SK-N-SH (cell line): ENCODE results near the gene KRTAP29-1.

Source experiments
- CTCF ChIP-seq: fragments of 200-600 bp; sonication (generic); IDR thresholded peaks from 2 replicates; pipeline ENCODE4 v1.6.1; 2017; ENCODE audit warnings: antibody characterized with exemption, mild to moderate bottlenecking, moderate library complexity
- MXI1 ChIP-seq: IDR thresholded peaks from 2 replicates; pipeline ENCODE4 v1.6.1; 2012; ENCODE audit warnings: mild to moderate bottlenecking, low read depth, low read length, improper control_type of control experiment
- POLR2AphosphoS5 ChIP-seq: IDR thresholded peaks from 2 replicates; pipeline ENCODE4 v1.6.1; 2012; ENCODE audit warnings: low read depth, low read length
- RAD21 ChIP-seq: IDR thresholded peaks from 2 replicates; pipeline ENCODE4 v1.6.1; 2012; ENCODE audit warnings: mild to moderate bottlenecking, low read length
- USF1 ChIP-seq: IDR thresholded peaks from 2 replicates; pipeline ENCODE4 v1.4.0; 2012; ENCODE audit warnings: low read depth, borderline replicate concordance

- TF ChIP-seq MXI1 (no peak), CTCF (no peak), USF1 (no peak), POLR2AphosphoS5 (no peak), RAD21 (no peak)
These were observed 15.6 kb downstream of the KRTAP29-1 start for GRCh38 chr17:41287050-41287449.
